ENCODE measurements around the gene CAPN2.
"Not testable (repeated sequence)": the region's sequence is repeated elsewhere in the genome, so short reads cannot be mapped to it uniquely, and the experiment has no call there.

Gene CAPN2

GRCh38 chr1:223717123-223717522 is 4.8 kb downstream of the CAPN2 start:
- DNase-seq = no peak

DNA sequence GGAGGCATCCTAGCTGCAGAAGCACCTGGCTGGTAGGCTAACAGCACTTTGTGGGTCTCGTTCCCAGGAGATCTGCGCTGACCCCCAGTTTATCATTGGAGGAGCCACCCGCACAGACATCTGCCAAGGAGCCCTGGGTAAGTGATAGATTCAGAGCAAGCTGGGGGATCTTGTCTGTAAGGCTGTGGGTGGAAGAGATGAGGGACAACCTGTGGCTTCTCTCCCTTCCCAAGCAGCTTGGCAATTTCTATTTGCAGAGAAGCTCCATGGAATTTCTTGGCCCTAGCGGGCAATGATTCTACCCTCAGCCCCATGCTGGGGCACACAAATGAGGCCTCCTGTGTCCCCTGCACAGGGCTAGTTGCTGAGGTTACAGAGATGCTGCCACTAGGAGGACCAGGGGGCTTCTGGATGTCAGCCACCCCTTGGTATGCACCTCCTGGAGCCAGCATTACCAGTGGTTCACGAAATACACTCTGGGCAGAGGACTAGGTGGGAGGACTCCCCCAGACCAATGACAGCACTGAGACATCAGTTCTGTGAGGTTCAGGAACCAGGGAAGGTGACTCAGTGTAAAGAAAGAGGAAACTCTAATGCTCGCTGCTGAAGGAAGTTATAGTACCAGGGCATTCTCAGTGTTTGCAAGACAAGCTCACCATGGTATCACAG is 5.5 kb downstream of the CAPN2 start:
- no peak for DNase-seq

- no peak for DNase-seq
Observed at GRCh38 chr1:223718850-223719249, 6.5 kb downstream of the CAPN2 start.

DNA sequence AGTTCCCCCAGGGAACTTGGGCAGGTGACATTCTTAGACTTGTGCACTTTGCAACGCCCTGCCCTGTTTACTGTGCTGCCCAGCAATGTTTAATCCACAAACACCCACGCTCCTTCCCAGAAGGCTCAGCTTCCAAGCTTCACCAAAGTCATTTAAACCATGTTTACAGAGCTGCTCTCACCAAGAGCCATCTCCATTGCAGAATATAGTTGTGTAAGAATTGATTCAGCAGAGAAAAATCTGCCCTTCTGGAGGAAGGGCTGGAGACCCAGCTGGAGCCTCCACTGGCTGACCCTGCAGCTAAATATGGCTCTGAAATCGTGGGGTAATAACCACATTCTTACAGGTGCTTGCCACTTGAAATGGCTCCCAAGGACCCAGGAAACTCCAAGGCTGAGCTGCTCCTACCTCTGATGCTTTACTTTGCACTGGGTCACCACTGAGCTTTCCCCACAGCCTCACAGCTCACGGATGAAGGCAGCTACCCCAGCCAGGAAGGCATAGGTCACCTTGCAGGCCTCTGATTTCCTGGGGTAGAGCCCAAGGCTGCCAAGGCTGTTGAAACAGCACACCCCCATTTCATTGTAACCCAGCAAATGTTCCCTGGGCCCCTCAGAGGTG is 8.7 kb downstream of the CAPN2 start:
- DNase-seq = no peak

DNA sequence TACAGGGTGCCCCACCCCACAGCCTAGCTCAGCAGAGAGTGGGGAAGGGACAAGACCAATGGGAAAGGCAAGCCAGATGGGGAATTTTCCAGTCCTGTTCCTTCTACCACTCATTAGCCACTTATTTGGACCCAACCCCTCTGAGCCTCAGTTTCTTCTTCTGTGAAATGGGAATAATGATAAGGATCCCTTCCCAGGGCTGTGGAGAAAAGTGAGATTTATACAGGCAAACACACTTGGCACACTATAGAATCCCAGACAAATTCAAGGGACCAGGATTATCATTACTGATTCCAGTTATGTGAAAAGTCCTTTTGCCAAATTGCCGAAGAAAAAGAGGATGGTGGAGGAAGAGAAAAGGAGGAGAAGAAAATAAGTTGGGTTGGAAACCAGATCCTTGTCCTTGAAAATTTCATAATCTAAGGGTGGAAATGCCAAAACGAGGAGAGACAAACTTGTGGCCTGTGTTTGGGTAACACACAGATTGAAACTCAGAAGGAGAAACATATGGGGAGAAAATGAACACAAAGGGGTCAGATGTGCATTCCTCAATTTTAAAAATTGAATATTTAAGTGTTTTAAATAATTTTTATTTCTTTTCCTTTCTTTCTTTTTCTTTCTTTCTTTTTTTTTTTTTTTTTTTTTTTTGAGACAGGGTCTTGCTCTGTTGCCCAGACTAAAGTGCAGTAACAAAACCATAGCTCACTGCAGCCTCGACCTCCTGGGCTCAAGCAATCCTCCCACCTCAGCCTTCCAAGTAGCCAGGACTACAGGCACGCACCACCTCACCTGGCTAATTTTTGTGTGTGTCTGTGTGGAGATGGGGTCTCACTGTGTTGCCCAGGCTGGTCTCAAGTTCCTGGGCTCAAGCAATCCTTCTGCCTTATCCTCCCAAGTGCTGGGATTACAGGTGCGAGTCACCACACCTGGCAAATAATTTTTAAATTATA is 9.6 kb downstream of the CAPN2 start:
- no peak for DNase-seq

- DNase-seq = no peak
Observed at GRCh38 chr1:223723351-223723904, 11.1 kb downstream of the CAPN2 start.

- no peak for DNase-seq
Observed at GRCh38 chr1:223724376-223724775, 12.0 kb downstream of the CAPN2 start.

GRCh38 chr1:223725578-223725977 is 13.2 kb downstream of the CAPN2 start:
- DNase-seq = no peak

DNA sequence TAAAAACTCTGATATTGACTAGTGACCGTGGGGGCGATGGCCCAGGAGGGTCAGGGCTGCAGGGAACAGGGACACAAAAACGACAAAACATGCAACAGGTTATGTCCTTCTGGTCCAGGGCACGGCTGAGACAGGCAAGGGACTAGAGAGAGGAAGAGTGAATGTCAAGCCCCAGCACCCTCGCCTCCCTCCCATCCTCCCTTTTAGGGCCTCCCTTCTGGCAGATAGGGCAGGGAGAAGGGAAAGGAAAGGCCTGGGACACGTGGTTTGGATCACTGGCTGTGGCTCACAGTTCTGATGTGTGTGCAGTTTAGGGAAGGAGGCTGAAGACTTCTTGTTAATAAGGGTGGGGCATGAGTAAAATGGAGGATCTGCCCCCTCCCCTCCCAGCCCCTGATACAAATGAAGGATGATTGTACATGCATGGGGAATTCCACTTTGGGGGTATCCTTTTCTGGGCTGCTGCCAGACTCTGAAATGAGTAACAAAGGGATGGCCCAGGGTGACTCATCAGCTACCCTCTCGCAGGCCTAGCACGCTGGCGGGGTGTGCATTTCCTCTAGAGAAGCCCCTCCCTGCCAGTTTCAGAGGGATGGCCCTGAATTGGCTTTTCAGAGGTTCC is 14.2 kb downstream of the CAPN2 start:
- DNase-seq = peak; percentile 69

DNA sequence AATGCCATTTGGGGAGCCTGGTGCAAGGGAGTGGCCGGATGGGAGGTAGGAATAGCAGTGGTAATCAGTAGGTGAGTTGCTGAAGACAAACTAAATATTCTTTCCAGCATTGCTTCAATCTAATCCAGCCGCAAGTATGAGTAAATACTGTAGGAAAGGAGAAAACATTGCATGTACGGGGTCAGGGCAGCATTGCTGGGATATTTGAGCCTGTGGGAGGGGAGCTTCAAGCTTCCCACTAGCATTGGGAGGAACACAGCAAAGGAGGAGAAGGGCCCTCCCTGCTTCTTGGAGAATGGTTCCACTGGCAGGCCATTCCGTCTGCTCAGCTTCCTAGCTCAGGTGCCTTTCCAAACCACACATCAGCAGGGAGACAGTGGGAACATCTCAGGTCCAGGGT is 15.2 kb downstream of the CAPN2 start:
- no peak for DNase-seq

- DNase-seq = no peak
Observed at GRCh38 chr1:223729906-223730305, 17.6 kb downstream of the CAPN2 start.

- DNase-seq = no peak
Observed at GRCh38 chr1:223730479-223731132, 18.3 kb downstream of the CAPN2 start.

DNA sequence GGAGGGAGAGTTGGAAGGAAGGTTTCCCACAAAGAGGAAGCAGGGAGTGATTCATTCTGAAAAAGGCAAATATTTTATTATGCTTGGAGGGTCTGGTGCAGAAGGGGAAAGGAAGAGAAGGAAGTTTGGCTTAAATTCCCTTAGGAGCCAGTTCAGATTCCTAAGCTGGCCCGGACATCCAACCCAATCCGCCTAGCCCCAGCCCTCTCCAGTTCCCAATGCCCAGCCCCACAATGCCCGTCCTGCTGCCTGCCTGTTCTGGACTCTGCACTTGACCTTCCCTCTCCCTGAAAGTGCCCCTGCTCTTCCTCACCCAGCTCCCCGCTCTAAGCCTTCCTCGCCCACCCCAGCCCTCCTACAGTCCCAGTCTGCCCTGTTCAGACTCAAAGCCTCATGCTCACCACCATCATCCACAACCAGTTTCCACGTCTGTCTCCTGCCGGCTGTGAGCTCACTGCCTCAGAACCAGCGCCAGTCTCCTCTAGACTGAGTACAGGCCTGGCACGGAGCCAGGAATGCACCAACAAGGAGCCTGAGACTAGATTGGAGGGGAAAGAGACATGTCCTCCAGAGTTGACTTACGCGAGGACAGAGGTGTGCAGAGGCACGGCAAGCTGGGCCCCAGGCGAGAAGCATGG is 18.9 kb downstream of the CAPN2 start:
- DNase-seq = peak; percentile 13

- DNase-seq = peak; percentile 82
Observed at GRCh38 chr1:223732993-223733798, 20.9 kb downstream of the CAPN2 start.

DNA sequence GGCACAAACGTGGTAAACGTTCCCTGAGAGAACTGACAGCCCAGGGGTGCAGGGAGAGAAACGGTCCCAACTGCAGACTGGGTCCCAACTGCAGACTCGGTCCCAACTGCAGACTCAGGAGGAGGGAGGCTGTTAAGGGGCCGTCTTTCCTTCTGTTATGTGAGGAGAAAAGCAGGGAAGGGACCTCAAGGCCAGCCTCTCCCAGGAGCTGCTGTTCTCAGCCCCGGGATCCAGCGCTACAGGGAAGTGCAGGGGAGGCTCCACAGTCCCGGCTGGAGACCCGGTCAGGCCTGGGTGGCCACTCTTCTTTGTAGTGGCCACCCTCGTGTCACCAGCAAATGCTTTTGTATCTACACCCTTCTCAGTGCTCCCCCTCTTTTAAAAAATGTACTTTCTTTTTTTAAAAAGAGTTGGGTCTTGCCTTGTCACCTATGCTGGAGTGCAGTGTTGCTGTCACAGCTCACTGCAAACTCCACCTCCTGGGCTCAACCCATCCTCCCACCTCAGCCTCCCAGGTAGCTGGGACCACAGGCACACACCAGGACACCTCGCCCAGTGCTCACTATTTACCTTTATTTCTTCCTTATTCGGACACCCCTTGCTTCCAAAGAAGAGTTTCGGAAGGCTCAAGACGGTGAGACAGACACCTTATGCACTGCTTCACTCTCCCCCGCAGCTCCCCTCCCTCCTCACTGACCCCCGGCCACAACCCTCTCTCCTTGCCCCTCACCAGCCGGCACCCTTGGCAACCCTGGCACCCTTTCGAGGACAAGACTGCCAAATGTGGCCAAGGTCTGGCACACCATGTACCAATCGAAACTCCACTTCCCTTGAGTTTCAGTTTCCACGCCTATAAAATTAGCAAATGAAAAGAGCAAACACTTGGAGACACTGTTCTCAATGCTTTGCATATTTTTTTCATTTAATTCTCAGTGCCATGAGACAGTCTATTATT is 21.8 kb downstream of the CAPN2 start:
- no peak for DNase-seq

DNA sequence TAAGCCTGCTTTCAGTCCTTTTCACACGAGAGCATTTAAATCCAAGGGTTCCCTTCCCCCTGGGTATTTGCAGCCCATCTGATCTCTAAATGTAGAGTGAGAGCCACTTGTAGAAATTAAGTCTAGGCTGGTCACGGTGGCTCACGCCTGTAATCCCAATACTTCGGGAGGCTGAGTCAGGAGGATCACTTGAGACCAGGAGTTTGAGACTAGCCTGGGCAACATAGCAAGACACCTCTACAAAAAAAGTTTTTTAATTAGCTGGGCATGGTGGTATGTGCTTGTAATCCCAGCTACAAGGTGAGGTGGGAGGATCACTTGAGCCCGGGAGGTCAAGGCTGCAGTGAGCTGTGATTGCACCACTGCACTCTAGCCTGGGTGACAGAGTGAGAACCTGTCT is 24.3 kb downstream of the CAPN2 start:
- DNase-seq = not testable (repeated sequence)

DNA sequence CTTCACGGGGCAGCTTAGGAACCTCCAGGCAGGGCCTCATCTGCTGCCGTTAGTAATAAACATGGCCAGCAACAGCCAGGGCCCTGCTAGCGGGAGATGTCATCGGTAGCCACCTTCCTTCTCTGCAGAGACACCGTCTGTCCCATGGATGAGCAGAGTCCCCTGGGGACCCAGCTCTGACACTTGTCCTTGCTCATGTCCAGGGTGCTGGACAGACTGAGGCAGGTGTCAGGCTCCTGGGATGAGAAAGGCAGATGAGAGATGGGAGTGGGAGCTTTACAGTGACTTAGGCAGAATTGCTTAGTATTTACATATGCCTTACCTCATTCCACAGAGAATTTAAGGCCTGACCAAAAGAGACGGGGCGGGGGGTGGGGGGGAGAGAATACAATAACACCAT is 25.0 kb downstream of the CAPN2 start:
- no peak for DNase-seq

GRCh38 chr1:223738465-223739365 is 26.4 kb downstream of the CAPN2 start:
- DNase-seq = peak; percentile 27

All from NCI-H69 (cell line).